ENCODE results near the gene NUDCD3. TPM values are rescaled to one million over a fixed set of nuclear protein-coding genes. Genes with fewer than 3 reads are reported as not detected.

Gene NUDCD3
- total RNA-seq, 1 donor from 2014 or later = 105 TPM

DNA sequence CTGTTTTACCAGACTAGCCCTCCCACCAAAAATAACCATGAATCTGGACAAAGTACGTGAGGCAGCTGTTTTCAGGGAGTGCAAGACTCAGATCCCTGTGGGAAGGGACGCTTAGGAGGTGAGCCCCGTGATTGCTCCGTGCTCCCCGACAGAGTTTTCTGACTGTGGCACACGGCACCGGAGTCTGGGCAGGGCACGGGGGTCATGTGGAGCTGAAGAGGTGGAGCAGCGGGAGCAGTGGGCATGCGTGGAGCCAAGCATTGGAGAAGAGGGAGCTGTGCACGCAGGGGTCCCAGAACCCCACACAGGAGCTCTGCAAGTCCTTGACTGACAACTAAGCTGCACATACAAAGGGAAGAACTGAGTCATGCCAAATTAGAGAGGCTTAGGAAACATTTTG lies 154.0 kb downstream of the NUDCD3 start:
- Mint-ChIP-seq H3K4me1 (ENCODE audit: low read depth) (peaks cover 10% of the 10 kb centered on the region), H3K9me3 (ENCODE audit: low read depth) (peaks cover 18% of the 10 kb centered on the region), H3K36me3 (ENCODE audit: low read depth) (peaks cover 8% of the 10 kb centered on the region), H3K27ac (ENCODE audit: unreplicated experiment) (no peak overlapping the region), H3K4me3 (ENCODE audit: unreplicated experiment) (no peak overlapping the region), H3K27me3 (ENCODE audit: low read depth) (peaks cover 29% of the 10 kb centered on the region)
- no peak for TF ChIP-seq CTCF (IDR thresholded peaks at IDR 0.05)
- no peak for DNase-seq (ENCODE audit: low spot score)

- Mint-ChIP-seq H3K27ac (ENCODE audit: unreplicated experiment) (no peak overlapping the region), H3K4me1 (ENCODE audit: low read depth) (peaks cover 10% of the 10 kb centered on the region), H3K27me3 (ENCODE audit: low read depth) (peaks cover 28% of the 10 kb centered on the region), H3K36me3 (ENCODE audit: low read depth) (peaks cover 6% of the 10 kb centered on the region), H3K9me3 (ENCODE audit: low read depth) (peaks cover 18% of the 10 kb centered on the region), H3K4me3 (ENCODE audit: unreplicated experiment) (no peak overlapping the region)
- no peak for TF ChIP-seq CTCF (IDR thresholded peaks at IDR 0.05)
- no peak for DNase-seq (ENCODE audit: low spot score)
These were observed 155.3 kb downstream of the NUDCD3 start for GRCh38 chr7:44335184-44335583.

- no peak for DNase-seq (ENCODE audit: low spot score)
- Mint-ChIP-seq H3K9me3 (ENCODE audit: low read depth) (peaks cover 18% of the 10 kb centered on the region), H3K36me3 (ENCODE audit: low read depth) (peaks cover 6% of the 10 kb centered on the region), H3K4me3 (ENCODE audit: unreplicated experiment) (no peak overlapping the region), H3K27me3 (ENCODE audit: low read depth) (peaks cover 26% of the 10 kb centered on the region), H3K4me1 (ENCODE audit: low read depth) (peaks cover 10% of the 10 kb centered on the region), H3K27ac (ENCODE audit: unreplicated experiment) (no peak overlapping the region)
- no peak for TF ChIP-seq CTCF (IDR thresholded peaks at IDR 0.05)
These were observed 155.7 kb downstream of the NUDCD3 start for GRCh38 chr7:44334734-44335097.

DNA sequence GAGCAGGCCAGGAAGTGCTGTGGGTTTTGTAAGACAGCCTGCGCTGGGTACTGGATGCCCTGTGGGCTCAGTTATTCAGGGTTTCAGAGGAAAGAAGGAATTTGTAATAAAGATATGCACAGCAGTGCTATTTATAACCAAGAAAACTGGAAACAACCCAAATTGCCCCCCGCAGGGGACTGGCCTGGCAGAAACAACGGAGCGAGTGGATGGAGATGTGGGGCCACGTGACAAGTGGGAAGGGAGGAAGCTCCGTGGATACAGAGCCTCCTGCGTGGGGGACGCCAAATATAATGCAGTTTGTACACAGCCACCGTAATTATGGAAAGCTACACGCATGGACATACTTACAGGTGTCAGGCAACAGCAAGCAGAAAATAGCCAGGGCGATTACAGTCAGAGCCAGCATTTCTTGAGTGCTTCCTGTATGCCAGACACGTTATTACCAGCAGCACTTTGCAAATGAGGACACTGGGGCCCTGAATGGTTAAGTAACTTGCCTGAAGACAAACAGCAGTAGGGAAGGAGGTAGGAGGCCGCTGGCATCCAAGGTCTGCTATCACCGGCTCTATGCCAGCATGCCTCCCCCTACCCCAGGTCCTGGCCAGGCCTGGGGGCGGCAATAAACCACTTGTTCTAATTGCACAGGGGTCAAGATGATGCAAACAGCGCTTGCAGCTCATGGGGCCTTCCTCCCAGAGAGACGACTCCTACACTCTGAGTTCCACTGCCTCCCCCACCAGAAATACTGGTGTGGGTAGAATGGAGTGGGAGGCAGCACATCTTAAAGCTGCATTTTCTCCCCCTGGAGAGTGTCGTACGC lies 156.3 kb downstream of the NUDCD3 start:
- peaks cover 6% of the 10 kb centered on the region for H3K36me3 Mint-ChIP-seq (ENCODE audit: low read depth)
- peaks cover 10% of the 10 kb centered on the region for H3K4me1 Mint-ChIP-seq (ENCODE audit: low read depth)
- peaks cover 18% of the 10 kb centered on the region for H3K9me3 Mint-ChIP-seq (ENCODE audit: low read depth)
- no peak for TF ChIP-seq CTCF (IDR thresholded peaks at IDR 0.05)
- peaks cover 21% of the 10 kb centered on the region for H3K27me3 Mint-ChIP-seq (ENCODE audit: low read depth)
- DNase-seq (ENCODE audit: low spot score) = no peak
- H3K4me3 Mint-ChIP-seq (ENCODE audit: unreplicated experiment) = no peak overlapping the region
- no peak overlapping the region for H3K27ac Mint-ChIP-seq (ENCODE audit: unreplicated experiment)

- H3K27ac Mint-ChIP-seq (ENCODE audit: unreplicated experiment) = no peak overlapping the region
These were observed 158.8 kb downstream of the NUDCD3 start for GRCh38 chr7:44331682-44332081.

More at GRCh38 chr7:44331682-44332081, 158.8 kb downstream of the NUDCD3 start:
- Mint-ChIP-seq H3K27me3 (ENCODE audit: low read depth) (peaks cover 15% of the 10 kb centered on the region), H3K9me3 (ENCODE audit: low read depth) (peaks cover 10% of the 10 kb centered on the region), H3K4me1 (ENCODE audit: low read depth) (peaks cover 10% of the 10 kb centered on the region), H3K4me3 (ENCODE audit: unreplicated experiment) (no peak overlapping the region), H3K36me3 (ENCODE audit: low read depth) (peaks cover 3% of the 10 kb centered on the region)
- TF ChIP-seq CTCF (IDR thresholded peaks at IDR 0.05) = no peak
- DNase-seq (ENCODE audit: low spot score) = no peak

Measured in chondrocyte (in vitro differentiated cells).